ENCODE data around the gene DEF6. TPM values are rescaled to one million over a fixed set of nuclear protein-coding genes. Genes with fewer than 3 reads are reported as not detected.

Gene DEF6
- total and polyA plus RNA-seq, 2 of the 8 experiments (the other 6 are each of a cell fraction or from before 2014, with no cell fraction given) = 3.3 to 4.1 TPM

DNA sequence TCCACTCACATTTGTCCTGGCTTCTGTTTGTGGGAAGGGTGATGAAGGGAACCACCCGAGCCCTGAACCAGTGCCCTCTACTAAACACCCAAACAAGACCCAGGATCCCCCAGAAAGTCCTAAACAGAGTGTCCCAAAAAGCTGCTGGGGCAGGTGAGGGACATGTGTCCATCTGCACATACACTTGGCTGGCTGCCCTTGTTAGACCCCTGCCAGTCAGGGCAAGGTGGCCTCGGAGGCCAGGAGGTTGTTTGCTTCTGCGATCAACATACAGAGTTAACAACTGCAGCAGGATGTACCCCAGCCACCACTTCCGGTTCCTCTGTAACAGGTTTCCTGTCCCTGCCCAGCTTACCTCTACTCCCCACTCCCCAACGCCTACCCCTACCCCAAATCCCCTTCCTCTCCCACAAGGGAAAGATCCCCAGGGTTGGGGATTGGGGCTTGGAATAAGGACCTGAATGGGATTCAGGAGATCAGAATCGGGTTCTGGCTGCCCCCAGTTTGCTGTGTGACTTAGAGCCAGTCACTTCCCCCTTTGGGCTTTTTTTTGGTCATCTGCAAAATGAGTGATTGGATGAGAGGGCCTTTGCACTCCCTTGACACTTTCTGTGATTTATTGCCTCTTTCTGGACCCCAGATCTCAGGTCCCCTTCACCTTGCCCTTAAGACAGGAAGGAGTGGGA, 13.9 kb downstream of the DEF6 start:
- Histone ChIP-seq H2AFZ (ENCODE audit: low read length) (no peak overlapping the region), H3K4me1 (replicated peaks in 1 of 4; ENCODE audit: control insufficient read depth in 3 of 4, insufficient read depth in 4 of 4, low read length in 3 of 4) (no peaks in the 10 kb centered on the region), H3K36me3 (ENCODE audit: control insufficient read depth in 2 of 4, insufficient read depth in 4 of 4, low read length in 3 of 4) (no peaks in the 10 kb centered on the region), H3K27me3 (replicated peaks in 1 of 4; ENCODE audit: control insufficient read depth in 3 of 4, extremely low read depth in 1 of 4, insufficient read depth in 3 of 4, low read length in 3 of 4) (peaks cover 0 to 2% (median 1%) of the 10 kb centered on the region in 4 experiments; a peak in 3 of 7 replicates), H2BK15ac (ENCODE audit: low read length) (no peak overlapping the region), H4K8ac (ENCODE audit: extremely low read depth, insufficient read depth, low read length) (no peak overlapping the region), H3K4me2 (ENCODE audit: insufficient read depth in 1 of 2, low read depth in 2 of 2, low read length in 2 of 2) (no peak overlapping the region), H3K23ac (ENCODE audit: insufficient read length) (no peak overlapping the region), H3K9me3 (ENCODE audit: insufficient read depth in 2 of 2, low read depth in 1 of 2, low read length in 1 of 2) (no peaks in the 10 kb centered on the region), H2BK5ac (ENCODE audit: low read depth, low read length) (no peak overlapping the region), H3K18ac (ENCODE audit: extremely low read depth, low read length) (no peak overlapping the region), H4K5ac (ENCODE audit: insufficient read length, low read depth, low read length) (no peak overlapping the region), H3K4ac (replicated peaks; ENCODE audit: insufficient read length, low read depth, low read length) (no peak overlapping the region), H3K79me2 (ENCODE audit: control insufficient read depth in 1 of 2, insufficient read depth in 2 of 2, low read length in 2 of 2) (no peaks in the 10 kb centered on the region), H4K91ac (replicated peaks; ENCODE audit: insufficient read length, low read length) (no peak overlapping the region), H3K4me3 (ENCODE audit: extremely low read depth in 1 of 4, insufficient read depth in 2 of 4, low read depth in 3 of 4, low read length in 4 of 4) (no peak overlapping the region), H2AK5ac (ENCODE audit: low read depth, low read length) (no peak overlapping the region), H3K14ac (ENCODE audit: insufficient read length) (no peak overlapping the region), H2BK120ac (replicated peaks; ENCODE audit: low read depth, low read length) (no peak overlapping the region), H3K9ac (replicated peaks in 1 of 4; ENCODE audit: extremely low read depth in 1 of 4, low read depth in 3 of 4, low read length in 3 of 4) (no peak overlapping the region), H3K23me2 (ENCODE audit: low read depth, low read length) (no peaks in the 10 kb centered on the region), H4K20me1 (replicated peaks in 1 of 2; ENCODE audit: control insufficient read depth in 1 of 2, insufficient read depth in 2 of 2, low read length in 2 of 2) (peaks cover 0 to 1% of the 10 kb centered on the region in 2 experiments), H3K79me1 (ENCODE audit: low read depth, low read length) (no peaks in the 10 kb centered on the region), H3K27ac (ENCODE audit: low read depth, low read length) (no peak overlapping the region), H2BK20ac (ENCODE audit: low read length) (no peak overlapping the region), H3K56ac (replicated peaks; ENCODE audit: insufficient read length, low read depth, low read length) (no peak overlapping the region), H2BK12ac (ENCODE audit: low read depth, low read length) (no peak overlapping the region)
- POLR2A ChIA-PET (ENCODE audit: partially characterized antibody) = interaction anchor here (1.0 to 1.8 kb wide), 5 partner anchors 9 to 161 kb away, joined by 3 to 5 read pairs (median 3); no protein-coding TSS in a partner anchor
- no peak for FAIRE-seq
- CTCF ChIA-PET (ENCODE audit: partially characterized antibody) = interaction anchor here (0.6 to 20.6 kb wide), 7 partner anchors 12 to 1610 kb away, joined by 3 to 358 read pairs (median 4); partner anchors contain the start of gene DEF6
- DNase-seq (ENCODE audit: low read depth in 1 of 2, low spot score in 2 of 2) = no peak
- WGBS, 2 experiments (ENCODE audit: extremely low coverage in 1 of 2, insufficient coverage in 1 of 2, insufficient read length in 1 of 2, insufficient replicate concordance in 2 of 2, low coverage in 1 of 2, low lambda C conversion rate in 2 of 2, missing lambda C conversion rate in 1 of 2) = 78% methylated on average over 6 of the region's 6 CpGs; no CpG with 5 or more reads in 1 of the 2 experiments
- TF ChIP-seq ZNF274 (IDR thresholded peaks at IDR 0.05; ENCODE audit: borderline replicate concordance, extremely low read depth, low read length) (no peak), TEAD4 (IDR thresholded peaks at IDR 0.05; ENCODE audit: low read depth, low read length) (no peak), BCL11A (IDR thresholded peaks at IDR 0.05; ENCODE audit: low read depth in 2 of 2, low read length in 2 of 2) (no peak), CREB1 (IDR thresholded peaks at IDR 0.05) (no peak), NANOG (IDR thresholded peaks at IDR 0.05; ENCODE audit: insufficient read depth, low read depth, low read length, poor library complexity, severe bottlenecking) (no peak), SIN3A (conservative IDR thresholded peaks at IDR 0.05 in 1 of 2, IDR thresholded peaks at IDR 0.05 in 1 of 2; ENCODE audit: low read depth in 1 of 2, low read length in 2 of 2) (no peak), SUZ12 (IDR thresholded peaks at IDR 0.05; ENCODE audit: low read length) (no peak), KDM5A (IDR thresholded peaks at IDR 0.05; ENCODE audit: low read length) (no peak), SIX5 (IDR thresholded peaks at IDR 0.05; ENCODE audit: low read depth, low read length) (no peak), KDM4A (IDR thresholded peaks at IDR 0.05; ENCODE audit: low read depth, low read length, severe bottlenecking) (no peak)
- TF ChIP-seq, protein P1, sequence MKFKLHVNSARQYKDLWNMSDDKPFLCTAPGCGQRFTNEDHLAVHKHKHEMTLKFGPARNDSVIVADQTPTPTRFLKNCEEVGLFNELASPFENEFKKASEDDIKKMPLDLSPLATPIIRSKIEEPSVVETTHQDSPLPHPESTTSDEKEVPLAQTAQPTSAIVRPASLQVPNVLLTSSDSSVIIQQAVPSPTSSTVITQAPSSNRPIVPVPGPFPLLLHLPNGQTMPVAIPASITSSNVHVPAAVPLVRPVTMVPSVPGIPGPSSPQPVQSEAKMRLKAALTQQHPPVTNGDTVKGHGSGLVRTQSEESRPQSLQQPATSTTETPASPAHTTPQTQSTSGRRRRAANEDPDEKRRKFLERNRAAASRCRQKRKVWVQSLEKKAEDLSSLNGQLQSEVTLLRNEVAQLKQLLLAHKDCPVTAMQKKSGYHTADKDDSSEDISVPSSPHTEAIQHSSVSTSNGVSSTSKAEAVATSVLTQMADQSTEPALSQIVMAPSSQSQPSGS (IDR thresholded peaks at IDR 0.05; ENCODE audit: low read length) = no peak
